Kidney (tissue), 14 donors: ENCODE results near the gene SNCAIP. TPM values are rescaled to one million over a fixed set of nuclear protein-coding genes. Genes with fewer than 3 reads are reported as not detected.

Source experiments
- DNase-seq, 5 donors: peaks; one replicate each; pipeline ENCODE4 v3.0.0-alpha.2; 2013 to 2020
- FAIRE-seq: peaks from 2 replicates; lab custom pipeline; 2012; peaks lifted over from hg19 to GRCh38; lab: Jason Lieb, UNC
- H3K27ac ChIP-seq, 2 donors: one replicate each; pipeline ENCODE4 v1.7.0; 2013; ENCODE audit warnings: low read depth in 2 of 2, low read length in 2 of 2, inconsistent platforms in 1 of 2
- H3K27me3 ChIP-seq: one replicate; pipeline ENCODE4 v1.7.1; 2013; ENCODE audit warnings: low read length, inconsistent platforms; ENCODE audit not compliant: control insufficient read depth, insufficient read depth
- H3K36me3 ChIP-seq, 3 donors: one replicate each; pipeline versions ENCODE4 v1.7.0 to v1.7.1; 2013; ENCODE audit warnings: low read length in 3 of 3, control low read depth in 1 of 3, inconsistent platforms in 1 of 3; ENCODE audit not compliant: insufficient read depth in 3 of 3, control insufficient read depth in 2 of 3
- H3K4me1 ChIP-seq, 3 donors: one replicate each; pipeline versions ENCODE4 v1.7.0 to v1.7.1; 2013; ENCODE audit warnings: low read length in 3 of 3, inconsistent platforms in 1 of 3, low read depth in 1 of 3; ENCODE audit not compliant: control insufficient read depth in 2 of 3, insufficient read depth in 2 of 3
- H3K4me3 ChIP-seq, 3 donors: one replicate each; pipeline versions ENCODE4 v1.7.0 to v1.8.1; 2013; ENCODE audit warnings: low read length in 3 of 3, control low read depth in 1 of 3, inconsistent platforms in 1 of 3
- H3K9ac ChIP-seq, 3 donors: one replicate each; pipeline versions ENCODE4 v1.7.0 to v1.7.1; 2013; ENCODE audit warnings: low read length in 3 of 3, control low read depth in 1 of 3, inconsistent platforms in 1 of 3
- H3K9me3 ChIP-seq, 3 donors: one replicate each; pipeline versions ENCODE4 v1.7.0 to v1.7.1; 2013; ENCODE audit warnings: low read length in 3 of 3, control low read depth in 1 of 3, inconsistent platforms in 1 of 3; ENCODE audit not compliant: control insufficient read depth in 2 of 3, insufficient read depth in 1 of 3
- CTCF ChIP-seq: IDR thresholded peaks from 3 replicates; pipeline ENCODE4 v1.5.1; 2012; ENCODE audit warnings: mild to moderate bottlenecking, moderate library complexity, borderline replicate concordance; ENCODE audit not compliant: insufficient read depth; ENCODE audit errors: extremely low read depth
- intact Hi-C: fragments of 100-400 bp; cut with DNase I; formaldehyde crosslinking; loops from one replicate; pipeline ENCODE4 v1.11.1; 2022
- polyA plus RNA-seq: library from polyadenylated mRNA; stranded (reverse); fragments of 350-450 nt; fragmentation: Illumina TruSeq; extraction: RNeasy Lipid Tissue Mini Kit (QIAGEN cat#74804); gene quantifications from one replicate; pipeline ENCODE4 v1.2.3, GENCODE V29; 2014; ENCODE audit warnings: low read depth, low replicate concordance; ENCODE audit not compliant: insufficient read depth
- total RNA-seq: library from RNA; stranded (reverse); fragmentation: NEBNext Ultra II Directional; extraction: Animal tissue kit (Norgen Biotek cat#: 25700); gene quantifications from one replicate; pipeline ENCODE4 v1.2.1, GENCODE V29; 2021
- donor health status: control.
- donor health status: control.
- donor health status: control.
- donor health status: control.
- donor health status: control.
- donor health status: DM: yes; HTN: yes; CAD: no.
- donor health status: Normal renal cell carcinoma (clear cell type).

SNCAIP gene
- total and polyA plus RNA-seq, 2 donors from 2014 or later: 0.82 to 7.8 TPM

GRCh38 chr5:122341087-122341486 lies 29.1 kb downstream of the SNCAIP start:
- FAIRE-seq (no peak), DNase-seq (no peak)
- Histone ChIP-seq H3K9ac (no peak overlapping the region), H3K27ac (no peak overlapping the region), H3K36me3 (no peaks in the 10 kb centered on the region), H3K4me3 (no peak overlapping the region), H3K4me1 (no peaks in the 10 kb centered on the region), H3K9me3 (no peaks in the 10 kb centered on the region), H3K27me3 (no peaks in the 10 kb centered on the region)
- intact Hi-C loops: no loop called here
- no peak for TF ChIP-seq CTCF

GRCh38 chr5:122342256-122342655 lies 30.2 kb downstream of the SNCAIP start:
- no peak for DNase-seq
- H3K4me1 ChIP-seq: no peaks in the 10 kb centered on the region
- no peaks in the 10 kb centered on the region for H3K36me3 ChIP-seq
- intact Hi-C loops: no loop called here
- no peaks in the 10 kb centered on the region for H3K27me3 ChIP-seq
- no peak overlapping the region for H3K4me3 ChIP-seq
- FAIRE-seq: no peak
- H3K9ac ChIP-seq: no peak overlapping the region
- no peak overlapping the region for H3K27ac ChIP-seq
- no peaks in the 10 kb centered on the region for H3K9me3 ChIP-seq
- no peak for TF ChIP-seq CTCF

- no peak overlapping the region for H3K9ac ChIP-seq
- DNase-seq (no peak), FAIRE-seq (no peak)
- no peaks in the 10 kb centered on the region for H3K36me3 ChIP-seq
- H3K4me3 ChIP-seq: no peak overlapping the region
- H3K27me3 ChIP-seq: no peaks in the 10 kb centered on the region
- no peak for TF ChIP-seq CTCF
- no peaks in the 10 kb centered on the region for H3K4me1 ChIP-seq
- H3K27ac ChIP-seq: no peak overlapping the region
- intact Hi-C loops: no loop called here
- no peaks in the 10 kb centered on the region for H3K9me3 ChIP-seq
These were observed 35.0 kb downstream of the SNCAIP start for GRCh38 chr5:122346897-122347581.

- Histone ChIP-seq H3K9me3 (no peaks in the 10 kb centered on the region), H3K27ac (no peak overlapping the region), H3K4me3 (no peak overlapping the region), H3K36me3 (no peaks in the 10 kb centered on the region), H3K27me3 (no peaks in the 10 kb centered on the region), H3K9ac (no peak overlapping the region), H3K4me1 (no peaks in the 10 kb centered on the region)
- no peak for TF ChIP-seq CTCF
- intact Hi-C loops: no loop called here
- FAIRE-seq: no peak
- no peak for DNase-seq
These were observed 38.5 kb downstream of the SNCAIP start for GRCh38 chr5:122350496-122350895.
